ENCODE measurements around the gene SERINC5. TPM values are rescaled to one million over a fixed set of nuclear protein-coding genes. Genes with fewer than 3 reads are reported as not detected.

The SERINC5 gene
- total RNA-seq, 1 experiment from 2014 or later, result 70.6 TPM

GRCh38 chr5:80225934-80226326 is 29.9 kb downstream of the SERINC5 start:
- ChIA-PET POLR2A (no interaction called here), CTCF (no interaction called here)
- Histone ChIP-seq H3K27me3 (ENCODE audit: control insufficient read depth, insufficient read depth, low read length) (no peaks in the 10 kb centered on the region), H3K27ac (ENCODE audit: low read length) (no peak overlapping the region), H3K9me3 (ENCODE audit: control insufficient read depth, insufficient read depth, low read depth, low read length) (no peaks in the 10 kb centered on the region), H3K4me3 (ENCODE audit: low read depth in 2 of 2, low read length in 2 of 2) (no peak overlapping the region), H3K4me1 (ENCODE audit: control insufficient read depth, insufficient read depth, low read length) (peaks cover 16% of the 10 kb centered on the region), H3K36me3 (ENCODE audit: control insufficient read depth, insufficient read depth, low read length) (no peaks in the 10 kb centered on the region)
- BruUV-seq (replicated peaks), result no TSS peak
- in situ Hi-C loops (cut with HindIII; ENCODE audit: low pct_unique_long_range_greater_than_20kb, low sequenced_read_pairs) (no loop called here), intact Hi-C loops (cut with micrococcal nuclease; ENCODE audit: unreplicated experiment) (no loop called here)
- DNase-seq (ENCODE audit: low read depth, low spot score) (no peak), ATAC-seq (no peak)
- no peak for TF ChIP-seq POLR2AphosphoS5 (IDR thresholded peaks at IDR 0.05; ENCODE audit: low read depth, low read length)
- no peak for TF ChIP-seq TCF7L2 (IDR thresholded peaks at IDR 0.05; ENCODE audit: low read depth, low read length)
- no peak for TF ChIP-seq CTCF (IDR thresholded peaks at IDR 0.05)
- TF ChIP-seq SIN3A (IDR thresholded peaks at IDR 0.05; ENCODE audit: borderline replicate concordance, insufficient read depth, low read depth, low read length), result no peak
- TF ChIP-seq REST (IDR thresholded peaks at IDR 0.05; ENCODE audit: insufficient read depth in 1 of 2, low read depth in 2 of 2, low read length in 1 of 2), result no peak

GRCh38 chr5:80225189-80225933 is 30.5 kb downstream of the SERINC5 start:
- Histone ChIP-seq H3K4me1 (ENCODE audit: control insufficient read depth, insufficient read depth, low read length) (peaks cover 11% of the 10 kb centered on the region), H3K4me3 (ENCODE audit: low read depth in 2 of 2, low read length in 2 of 2) (no peak overlapping the region), H3K9me3 (ENCODE audit: control insufficient read depth, insufficient read depth, low read depth, low read length) (no peaks in the 10 kb centered on the region), H3K27me3 (ENCODE audit: control insufficient read depth, insufficient read depth, low read length) (no peaks in the 10 kb centered on the region), H3K27ac (ENCODE audit: low read length) (no peak overlapping the region), H3K36me3 (ENCODE audit: control insufficient read depth, insufficient read depth, low read length) (no peaks in the 10 kb centered on the region)
- TF ChIP-seq POLR2AphosphoS5 (IDR thresholded peaks at IDR 0.05; ENCODE audit: low read depth, low read length), result no peak
- TF ChIP-seq TCF7L2 (IDR thresholded peaks at IDR 0.05; ENCODE audit: low read depth, low read length), result no peak
- DNase-seq (ENCODE audit: low read depth, low spot score), result no peak
- POLR2A ChIA-PET, result interaction anchor here (0.6 kb wide), 1 partner anchor 463 kb away, joined by 3 read pairs; no protein-coding TSS in a partner anchor
- CTCF ChIA-PET, result no interaction called here
- no peak for ATAC-seq
- no TSS peak for BruUV-seq (replicated peaks)
- in situ Hi-C loops (cut with HindIII; ENCODE audit: low pct_unique_long_range_greater_than_20kb, low sequenced_read_pairs) (no loop called here), intact Hi-C loops (cut with micrococcal nuclease; ENCODE audit: unreplicated experiment) (no loop called here)

GRCh38 chr5:80223561-80223960 is 32.3 kb downstream of the SERINC5 start:
- Histone ChIP-seq H3K4me3 (ENCODE audit: low read depth in 2 of 2, low read length in 2 of 2) (no peak overlapping the region), H3K27me3 (ENCODE audit: control insufficient read depth, insufficient read depth, low read length) (no peaks in the 10 kb centered on the region), H3K36me3 (ENCODE audit: control insufficient read depth, insufficient read depth, low read length) (no peaks in the 10 kb centered on the region), H3K27ac (ENCODE audit: low read length) (no peak overlapping the region), H3K9me3 (ENCODE audit: control insufficient read depth, insufficient read depth, low read depth, low read length) (no peaks in the 10 kb centered on the region), H3K4me1 (ENCODE audit: control insufficient read depth, insufficient read depth, low read length) (peaks cover 7% of the 10 kb centered on the region)
- ATAC-seq, result no peak
- TF ChIP-seq POLR2AphosphoS5 (IDR thresholded peaks at IDR 0.05; ENCODE audit: low read depth, low read length) (no peak), SIN3A (IDR thresholded peaks at IDR 0.05; ENCODE audit: borderline replicate concordance, insufficient read depth, low read depth, low read length) (no peak), REST (IDR thresholded peaks at IDR 0.05; ENCODE audit: insufficient read depth in 1 of 2, low read depth in 2 of 2, low read length in 1 of 2) (no peak), TCF7L2 (IDR thresholded peaks at IDR 0.05; ENCODE audit: low read depth, low read length) (no peak), CTCF (IDR thresholded peaks at IDR 0.05) (no peak)
- ChIA-PET POLR2A (no interaction called here), CTCF (no interaction called here)
- in situ Hi-C loops (cut with HindIII; ENCODE audit: low pct_unique_long_range_greater_than_20kb, low sequenced_read_pairs) (no loop called here), intact Hi-C loops (cut with micrococcal nuclease; ENCODE audit: unreplicated experiment) (no loop called here)
- no TSS peak for BruUV-seq (replicated peaks)
- DNase-seq (ENCODE audit: low read depth, low spot score), result no peak

Data from Panc1 (cell line).